ENCODE measurements around the gene SPATA24.
"Not testable (repeated sequence)": the region's sequence is repeated elsewhere in the genome, so short reads cannot be mapped to it uniquely, and the experiment has no call there.

SPATA24 gene

DNA sequence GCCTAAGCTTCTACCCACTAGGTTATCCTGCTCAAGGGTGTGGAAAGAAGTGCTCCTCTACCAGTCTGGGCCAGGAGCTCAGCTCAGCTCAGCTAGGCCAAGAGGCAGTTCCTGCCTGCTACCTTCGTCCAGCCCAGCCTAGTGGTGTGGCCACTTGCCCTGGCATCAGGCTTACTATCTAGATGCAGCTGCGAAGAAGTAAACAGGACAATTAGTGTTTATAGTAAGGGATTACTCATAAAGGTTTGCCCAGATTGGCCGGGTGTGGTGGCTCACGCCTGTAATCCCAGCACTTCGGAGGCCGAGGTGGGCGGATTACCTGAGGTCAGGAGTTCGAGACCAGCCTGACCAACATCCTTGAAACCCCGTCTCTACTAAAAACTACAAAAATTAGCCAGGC lies 12.8 kb upstream of the SPATA24 start:
- no peaks in the 10 kb centered on the region for H3K9me3 ChIP-seq (ENCODE audit: control insufficient read depth, low read length)
- no peaks in the 10 kb centered on the region for H3K27me3 ChIP-seq (ENCODE audit: control insufficient read depth, insufficient read depth, low read length, poor library complexity, severe bottlenecking)
- no peaks in the 10 kb centered on the region for H3K36me3 ChIP-seq (ENCODE audit: control insufficient read depth, insufficient read depth, low read length)
- peaks cover 21% of the 10 kb centered on the region for H3K4me1 ChIP-seq (ENCODE audit: control insufficient read depth, insufficient read depth, low read length)
- H3K4me3 ChIP-seq (ENCODE audit: insufficient read depth, low read depth, low read length): no peak overlapping the region
- H3K27ac ChIP-seq (ENCODE audit: insufficient read depth, low read depth, low read length, poor library complexity, severe bottlenecking): no peak overlapping the region
- 94 to 96% methylated on average over 9 of the region's 9 CpGs for WGBS, 2 experiments

DNA sequence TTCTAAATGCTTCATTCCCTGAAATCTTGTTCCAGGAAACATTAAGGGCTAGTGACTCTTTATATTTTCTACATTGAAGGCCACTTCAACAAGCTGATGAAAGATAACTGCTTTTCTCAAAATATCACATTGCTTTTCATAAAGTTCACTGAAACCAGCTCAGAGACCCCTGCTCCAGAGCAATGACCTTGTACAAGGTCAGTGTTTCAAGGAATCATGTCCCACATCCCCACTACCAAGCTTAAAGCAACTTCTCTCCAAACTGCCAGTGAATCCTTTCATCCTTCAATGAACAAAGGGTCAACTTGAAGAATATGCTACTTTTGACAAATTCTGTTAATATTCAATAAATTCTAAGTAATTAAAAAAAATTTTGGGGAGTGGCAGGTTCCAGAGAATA lies 12.0 kb upstream of the SPATA24 start:
- Histone ChIP-seq H3K4me3 (ENCODE audit: insufficient read depth, low read depth, low read length) (no peak overlapping the region), H3K36me3 (ENCODE audit: control insufficient read depth, insufficient read depth, low read length) (no peaks in the 10 kb centered on the region), H3K27ac (ENCODE audit: insufficient read depth, low read depth, low read length, poor library complexity, severe bottlenecking) (no peak overlapping the region), H3K27me3 (ENCODE audit: control insufficient read depth, insufficient read depth, low read length, poor library complexity, severe bottlenecking) (no peaks in the 10 kb centered on the region), H3K9me3 (ENCODE audit: control insufficient read depth, low read length) (no peaks in the 10 kb centered on the region), H3K4me1 (ENCODE audit: control insufficient read depth, insufficient read depth, low read length) (peaks cover 21% of the 10 kb centered on the region)

DNA sequence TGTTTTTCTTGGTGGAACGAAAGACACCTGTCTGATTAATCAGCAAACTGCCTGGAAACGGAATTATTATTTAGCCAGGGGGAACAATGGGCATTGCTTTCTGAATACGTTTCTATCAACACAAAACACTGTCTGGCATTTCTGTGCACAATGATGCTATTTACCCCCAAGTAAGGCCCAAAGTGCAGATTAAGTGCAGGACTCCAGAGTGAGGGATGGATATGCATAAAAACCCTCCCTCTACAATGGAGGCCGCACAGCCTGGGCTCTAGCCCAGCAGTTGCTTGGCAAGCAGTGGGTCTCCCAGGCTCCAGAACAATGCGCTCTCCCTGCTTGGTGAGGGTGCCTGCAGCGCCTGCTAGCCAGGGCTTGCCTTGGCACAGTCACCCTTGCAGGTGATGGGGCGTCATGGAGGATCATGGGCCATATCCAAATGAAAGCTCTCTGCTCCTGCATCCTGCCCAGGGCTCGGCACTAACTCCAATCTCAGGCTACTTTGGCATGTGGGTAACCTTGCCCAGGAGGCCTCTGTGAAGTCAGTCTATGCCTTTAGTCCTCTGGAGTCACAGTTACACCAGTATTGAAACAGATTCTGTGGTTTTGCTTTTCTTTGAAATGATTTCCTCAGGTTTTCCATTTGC lies 11.5 kb upstream of the SPATA24 start:
- H3K27me3 ChIP-seq (ENCODE audit: control insufficient read depth, insufficient read depth, low read length, poor library complexity, severe bottlenecking): no peaks in the 10 kb centered on the region
- no peaks in the 10 kb centered on the region for H3K9me3 ChIP-seq (ENCODE audit: control insufficient read depth, low read length)
- 95 to 97% methylated on average over 8 of the region's 8 CpGs for WGBS, 2 experiments
- no peaks in the 10 kb centered on the region for H3K36me3 ChIP-seq (ENCODE audit: control insufficient read depth, insufficient read depth, low read length)
- no peak overlapping the region for H3K4me3 ChIP-seq (ENCODE audit: insufficient read depth, low read depth, low read length)
- H3K4me1 ChIP-seq (ENCODE audit: control insufficient read depth, insufficient read depth, low read length): peaks cover 21% of the 10 kb centered on the region
- H3K27ac ChIP-seq (ENCODE audit: insufficient read depth, low read depth, low read length, poor library complexity, severe bottlenecking): no peak overlapping the region

DNA sequence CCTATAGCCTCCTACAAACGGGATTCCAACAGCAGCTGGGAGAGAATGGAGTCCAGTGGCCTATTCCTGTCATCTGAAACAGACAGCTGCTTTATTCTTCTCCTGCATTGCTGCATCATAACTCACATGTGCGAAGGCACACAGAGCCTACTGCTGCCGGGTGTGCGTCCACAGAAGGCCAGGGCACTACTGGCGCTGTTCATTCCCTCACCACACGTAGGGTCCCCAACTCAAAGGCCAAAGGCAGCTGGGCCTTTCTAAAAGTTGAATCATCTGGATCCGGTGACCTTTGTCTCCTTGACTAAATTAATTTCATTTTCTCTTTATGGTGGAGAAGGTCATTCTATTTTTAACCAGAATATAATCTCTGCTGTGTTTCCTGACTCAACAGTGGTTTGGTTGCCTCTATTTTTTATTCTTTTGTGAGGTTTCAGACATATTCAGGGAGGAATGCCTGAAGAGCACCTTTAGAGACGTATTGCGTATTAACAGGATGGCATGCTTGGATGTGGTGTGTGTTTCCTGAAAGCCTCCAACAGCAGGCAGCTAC lies 10.8 kb upstream of the SPATA24 start:
- H3K9me3 ChIP-seq (ENCODE audit: control insufficient read depth, low read length): no peaks in the 10 kb centered on the region
- H3K4me3 ChIP-seq (ENCODE audit: insufficient read depth, low read depth, low read length): no peak overlapping the region
- 95% methylated on average over 9 of the region's 9 CpGs for WGBS, 2 experiments
- H3K36me3 ChIP-seq (ENCODE audit: control insufficient read depth, insufficient read depth, low read length): no peaks in the 10 kb centered on the region
- no peaks in the 10 kb centered on the region for H3K27me3 ChIP-seq (ENCODE audit: control insufficient read depth, insufficient read depth, low read length, poor library complexity, severe bottlenecking)
- no peak overlapping the region for H3K27ac ChIP-seq (ENCODE audit: insufficient read depth, low read depth, low read length, poor library complexity, severe bottlenecking)
- peaks cover 14% of the 10 kb centered on the region for H3K4me1 ChIP-seq (ENCODE audit: control insufficient read depth, insufficient read depth, low read length)

DNA sequence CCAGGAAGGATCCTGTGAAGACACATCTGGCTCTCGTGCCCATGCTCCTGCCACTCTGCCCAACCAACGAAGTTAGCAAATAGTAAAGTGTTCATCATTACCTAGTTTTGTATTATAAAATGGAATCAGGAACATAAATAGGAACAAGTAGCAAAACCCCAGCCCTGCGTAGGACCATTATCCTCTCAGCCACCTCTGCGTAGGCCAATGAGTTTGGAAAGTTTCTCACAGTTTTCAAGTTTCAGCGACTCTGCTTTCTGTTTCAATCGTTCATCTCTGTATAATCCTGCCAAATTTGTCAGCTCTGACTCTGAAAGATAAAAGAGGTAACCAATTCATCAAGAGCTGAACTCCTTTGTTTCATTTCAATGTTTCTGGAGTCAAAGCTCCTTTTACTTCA lies 10.1 kb upstream of the SPATA24 start:
- 95 to 97% methylated on average over 6 of the region's 6 CpGs for whole genome bisulfite sequencing, 2 experiments
- Histone ChIP-seq H3K4me3 (ENCODE audit: insufficient read depth, low read depth, low read length) (no peak overlapping the region), H3K27ac (ENCODE audit: insufficient read depth, low read depth, low read length, poor library complexity, severe bottlenecking) (no peak overlapping the region), H3K9me3 (ENCODE audit: control insufficient read depth, low read length) (no peaks in the 10 kb centered on the region), H3K27me3 (ENCODE audit: control insufficient read depth, insufficient read depth, low read length, poor library complexity, severe bottlenecking) (no peaks in the 10 kb centered on the region), H3K4me1 (ENCODE audit: control insufficient read depth, insufficient read depth, low read length) (peaks cover 8% of the 10 kb centered on the region), H3K36me3 (ENCODE audit: control insufficient read depth, insufficient read depth, low read length) (no peaks in the 10 kb centered on the region)

DNA sequence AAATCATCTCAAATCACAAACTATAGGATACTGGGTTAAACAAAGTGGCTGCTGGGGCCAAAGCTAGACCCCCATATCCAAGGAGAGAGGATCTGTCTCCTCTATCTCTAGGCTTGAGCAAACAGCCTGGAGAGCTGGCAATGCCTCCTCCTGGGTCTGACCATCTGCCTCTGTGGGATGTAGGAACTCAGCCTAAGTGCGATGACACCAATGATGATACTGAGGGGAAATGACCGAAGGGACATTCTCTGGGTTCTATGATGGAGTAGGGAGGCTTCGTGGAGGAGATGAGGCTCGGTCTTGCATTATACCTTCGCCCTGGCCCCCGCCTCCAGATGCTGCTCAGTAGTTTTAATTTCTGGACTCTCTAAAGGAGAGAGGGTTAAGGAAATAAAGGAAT lies 9.3 kb upstream of the SPATA24 start:
- Histone ChIP-seq H3K4me3 (ENCODE audit: insufficient read depth, low read depth, low read length) (no peak overlapping the region), H3K4me1 (ENCODE audit: control insufficient read depth, insufficient read depth, low read length) (no peaks in the 10 kb centered on the region), H3K27me3 (ENCODE audit: control insufficient read depth, insufficient read depth, low read length, poor library complexity, severe bottlenecking) (no peaks in the 10 kb centered on the region), H3K9me3 (ENCODE audit: control insufficient read depth, low read length) (no peaks in the 10 kb centered on the region), H3K27ac (ENCODE audit: insufficient read depth, low read depth, low read length, poor library complexity, severe bottlenecking) (no peak overlapping the region), H3K36me3 (ENCODE audit: control insufficient read depth, insufficient read depth, low read length) (no peaks in the 10 kb centered on the region)
- 95 to 96% methylated on average over 6 of the region's 6 CpGs for WGBS, 2 experiments

DNA sequence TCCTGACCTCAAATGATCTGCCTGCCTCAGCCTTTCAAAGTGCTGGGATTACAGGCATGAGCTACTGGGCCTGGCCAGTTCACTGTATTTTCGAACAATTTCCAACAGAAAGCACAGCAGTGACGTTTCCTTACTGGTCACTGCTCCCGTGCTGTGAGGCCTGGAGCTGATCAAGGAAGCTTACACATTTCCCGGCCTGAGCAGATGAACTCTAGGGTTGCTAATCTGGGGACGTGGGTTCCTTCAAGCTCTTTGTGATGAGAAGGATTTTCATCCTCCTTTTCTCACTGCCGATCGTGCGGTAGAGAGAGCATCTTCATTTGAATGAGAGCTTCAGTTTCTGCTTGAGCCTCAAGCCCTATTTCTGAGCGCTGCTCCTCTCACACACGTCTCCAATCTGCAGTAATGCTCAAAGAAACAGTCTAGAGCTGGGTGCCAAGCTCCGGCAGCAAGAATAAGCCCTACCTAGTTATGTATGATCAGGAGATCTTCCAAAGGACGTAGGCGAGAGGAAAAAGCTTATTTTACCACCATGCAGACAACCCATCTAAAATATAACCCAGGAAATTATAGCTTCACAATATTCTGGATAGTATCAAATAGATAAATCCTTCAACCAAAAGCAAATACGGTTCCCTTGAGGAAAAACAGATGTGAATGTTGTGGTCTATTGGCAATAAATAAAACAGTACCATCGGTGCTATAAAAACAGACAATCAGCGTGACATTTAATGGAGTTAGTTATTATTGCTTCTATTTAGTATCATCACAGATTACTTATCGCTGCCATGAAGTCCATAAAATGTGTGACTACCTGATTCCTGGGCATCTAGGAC lies 7.3 kb upstream of the SPATA24 start:
- no peak overlapping the region for H3K4me3 ChIP-seq (ENCODE audit: insufficient read depth, low read depth, low read length)
- H3K36me3 ChIP-seq (ENCODE audit: control insufficient read depth, insufficient read depth, low read length): no peaks in the 10 kb centered on the region
- H3K27ac ChIP-seq (ENCODE audit: insufficient read depth, low read depth, low read length, poor library complexity, severe bottlenecking): no peak overlapping the region
- H3K4me1 ChIP-seq (ENCODE audit: control insufficient read depth, insufficient read depth, low read length): no peaks in the 10 kb centered on the region
- H3K27me3 ChIP-seq (ENCODE audit: control insufficient read depth, insufficient read depth, low read length, poor library complexity, severe bottlenecking): no peaks in the 10 kb centered on the region
- WGBS, 2 experiments: 92 to 93% methylated on average over 16 to 17 of the region's 17 CpGs
- H3K9me3 ChIP-seq (ENCODE audit: control insufficient read depth, low read length): no peaks in the 10 kb centered on the region

DNA sequence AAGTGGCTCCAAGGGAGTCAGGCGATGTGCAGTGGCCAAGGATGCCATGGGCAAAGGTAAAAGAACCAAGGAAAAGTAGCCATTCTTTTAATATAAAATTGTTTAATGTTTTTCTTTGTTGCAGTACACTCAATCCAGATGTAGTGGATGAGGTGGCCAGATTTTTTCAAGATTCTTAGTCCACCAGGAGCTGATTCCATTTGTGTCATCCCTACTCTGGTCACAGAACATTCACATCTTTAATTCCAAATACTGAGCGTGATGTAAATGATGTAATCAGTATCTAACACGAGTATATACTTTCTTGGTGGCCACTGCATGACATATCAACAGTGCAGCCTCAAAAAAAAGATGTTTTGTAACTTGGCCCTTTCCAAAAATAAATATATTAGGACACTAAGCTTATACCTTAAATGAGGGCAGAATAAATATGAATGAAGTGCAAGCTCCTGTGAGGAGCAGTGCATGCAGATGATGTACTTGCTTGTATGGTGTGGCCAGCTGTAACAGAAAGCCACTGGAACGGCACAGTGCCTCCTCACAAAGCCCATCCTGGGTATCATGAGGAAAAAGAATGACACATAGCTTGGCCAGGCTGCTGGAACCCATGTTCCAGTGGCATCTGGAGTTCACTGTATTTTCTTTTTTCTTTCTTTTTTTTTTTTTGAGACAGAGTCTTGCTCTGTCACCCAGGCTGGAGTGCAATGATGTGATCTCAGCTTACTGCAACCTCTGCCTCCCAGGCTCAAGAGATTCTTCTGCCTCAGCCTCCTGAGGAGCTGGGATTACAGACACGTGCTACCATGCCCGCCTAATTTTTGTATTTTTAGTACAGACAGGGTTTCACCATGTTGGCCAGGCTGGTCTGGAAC lies 6.5 kb upstream of the SPATA24 start:
- 75 to 77% methylated on average over 6 of the region's 6 CpGs for WGBS, 2 experiments
- Histone ChIP-seq H3K9me3 (ENCODE audit: control insufficient read depth, low read length) (no peaks in the 10 kb centered on the region), H3K36me3 (ENCODE audit: control insufficient read depth, insufficient read depth, low read length) (no peaks in the 10 kb centered on the region), H3K4me1 (ENCODE audit: control insufficient read depth, insufficient read depth, low read length) (no peaks in the 10 kb centered on the region), H3K4me3 (ENCODE audit: insufficient read depth, low read depth, low read length) (no peak overlapping the region), H3K27me3 (ENCODE audit: control insufficient read depth, insufficient read depth, low read length, poor library complexity, severe bottlenecking) (no peaks in the 10 kb centered on the region), H3K27ac (ENCODE audit: insufficient read depth, low read depth, low read length, poor library complexity, severe bottlenecking) (no peak overlapping the region)

DNA sequence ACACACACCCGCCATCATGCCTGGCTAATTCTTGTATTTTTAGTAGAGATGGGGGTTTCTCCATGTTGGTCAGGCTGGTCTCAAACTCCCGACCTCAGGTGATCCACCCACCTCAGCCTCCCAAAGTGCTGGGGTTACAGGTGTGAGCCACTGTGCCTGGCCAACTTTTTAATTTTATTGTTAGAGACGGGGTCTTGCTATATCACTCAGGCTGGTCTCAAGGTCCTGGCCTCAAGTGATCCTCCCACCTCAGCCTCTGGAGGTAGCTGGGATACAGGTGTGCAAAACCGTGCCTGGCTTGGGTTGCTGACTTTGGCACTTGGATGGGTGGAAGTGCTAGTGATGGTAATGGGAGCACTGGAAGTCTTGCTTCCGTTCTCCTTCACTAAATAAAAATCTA lies 5.2 kb upstream of the SPATA24 start:
- not testable (repeated sequence) for H3K4me1 ChIP-seq (ENCODE audit: control insufficient read depth, insufficient read depth, low read length); H3K4me3 ChIP-seq (ENCODE audit: insufficient read depth, low read depth, low read length); H3K36me3 ChIP-seq (ENCODE audit: control insufficient read depth, insufficient read depth, low read length); H3K9me3 ChIP-seq (ENCODE audit: control insufficient read depth, low read length); H3K27ac ChIP-seq (ENCODE audit: insufficient read depth, low read depth, low read length, poor library complexity, severe bottlenecking); H3K27me3 ChIP-seq (ENCODE audit: control insufficient read depth, insufficient read depth, low read length, poor library complexity, severe bottlenecking)
- 94 to 96% methylated on average over 4 to 5 of the region's 5 CpGs for WGBS, 2 experiments

DNA sequence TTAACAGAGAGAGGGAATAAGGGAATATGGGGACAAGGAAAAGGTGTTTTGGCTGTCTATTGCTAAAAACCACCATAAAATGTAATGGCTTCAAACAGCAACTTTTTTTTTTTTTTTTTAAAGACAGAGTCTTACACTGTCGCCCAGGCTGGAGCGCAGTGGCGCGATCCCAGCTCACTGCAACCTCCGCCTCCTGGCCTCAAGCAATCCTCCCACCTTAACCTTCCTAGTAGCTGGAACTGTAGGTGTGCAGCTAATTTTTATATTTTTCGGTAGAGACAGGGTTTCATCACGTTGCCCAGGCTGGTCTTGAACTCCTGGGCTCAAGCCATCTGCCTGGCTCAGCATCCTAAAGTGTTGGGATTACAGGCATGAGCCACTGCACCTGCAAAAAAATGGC lies 4.3 kb upstream of the SPATA24 start:
- Histone ChIP-seq H3K36me3 (ENCODE audit: control insufficient read depth, insufficient read depth, low read length) (no peaks in the 10 kb centered on the region), H3K27me3 (ENCODE audit: control insufficient read depth, insufficient read depth, low read length, poor library complexity, severe bottlenecking) (no peaks in the 10 kb centered on the region), H3K27ac (ENCODE audit: insufficient read depth, low read depth, low read length, poor library complexity, severe bottlenecking) (no peak overlapping the region), H3K9me3 (ENCODE audit: control insufficient read depth, low read length) (no peaks in the 10 kb centered on the region), H3K4me3 (ENCODE audit: insufficient read depth, low read depth, low read length) (no peak overlapping the region), H3K4me1 (ENCODE audit: control insufficient read depth, insufficient read depth, low read length) (peaks cover 4% of the 10 kb centered on the region)
- WGBS, 2 experiments: 91 to 95% methylated on average over 7 of the region's 7 CpGs
